ENCODE measurements around the gene THTPA.
A peak's percentile ranks its signal among the peaks of the same experiment; 100 is the strongest.
"Not testable (repeated sequence)": the region's sequence is repeated elsewhere in the genome, so short reads cannot be mapped to it uniquely, and the experiment has no call there.

The THTPA gene

GRCh38 chr14:23588884-23589598 lies 33.0 kb downstream of the THTPA start:
- peak; percentile 40 for DNase-seq (ENCODE audit: low read depth)
- TF ChIP-seq CTCF (IDR thresholded peaks at IDR 0.05; ENCODE audit: control insufficient read depth, insufficient read depth, low read depth, low read length, missing control alignments) = peak; percentile 80
- no peak overlapping the region for H3K4me3 ChIP-seq (ENCODE audit: control insufficient read depth, low read depth, low read length)

GRCh38 chr14:23589606-23590005 lies 33.5 kb downstream of the THTPA start:
- no peak for DNase-seq (ENCODE audit: low read depth)
- no peak for TF ChIP-seq CTCF (IDR thresholded peaks at IDR 0.05; ENCODE audit: control insufficient read depth, insufficient read depth, low read depth, low read length, missing control alignments)
- H3K4me3 ChIP-seq (ENCODE audit: control insufficient read depth, low read depth, low read length) = no peak overlapping the region

GRCh38 chr14:23590198-23590597 lies 34.1 kb downstream of the THTPA start:
- no peak overlapping the region for H3K4me3 ChIP-seq (ENCODE audit: control insufficient read depth, low read depth, low read length)
- TF ChIP-seq CTCF (IDR thresholded peaks at IDR 0.05; ENCODE audit: control insufficient read depth, insufficient read depth, low read depth, low read length, missing control alignments) = no peak
- no peak for DNase-seq (ENCODE audit: low read depth)

- not testable (repeated sequence) for DNase-seq (ENCODE audit: low read depth); H3K4me3 ChIP-seq (ENCODE audit: control insufficient read depth, low read depth, low read length)
Measured at GRCh38 chr14:23594191-23594590, 38.1 kb downstream of the THTPA start.

GRCh38 chr14:23600322-23600707 lies 44.2 kb downstream of the THTPA start:
- no peak for TF ChIP-seq CTCF (IDR thresholded peaks at IDR 0.05; ENCODE audit: control insufficient read depth, insufficient read depth, low read depth, low read length, missing control alignments)
- no peak overlapping the region for H3K4me3 ChIP-seq (ENCODE audit: control insufficient read depth, low read depth, low read length)
- no peak for DNase-seq (ENCODE audit: low read depth)

GRCh38 chr14:23600806-23601205 lies 44.7 kb downstream of the THTPA start:
- no peak overlapping the region for H3K4me3 ChIP-seq (ENCODE audit: control insufficient read depth, low read depth, low read length)
- no peak for DNase-seq (ENCODE audit: low read depth)
- TF ChIP-seq CTCF (IDR thresholded peaks at IDR 0.05; ENCODE audit: control insufficient read depth, insufficient read depth, low read depth, low read length, missing control alignments) = no peak

- TF ChIP-seq CTCF (IDR thresholded peaks at IDR 0.05; ENCODE audit: control insufficient read depth, insufficient read depth, low read depth, low read length, missing control alignments) = no peak
- DNase-seq (ENCODE audit: low read depth) = no peak
- no peak overlapping the region for H3K4me3 ChIP-seq (ENCODE audit: control insufficient read depth, low read depth, low read length)
Measured at GRCh38 chr14:23601424-23601823, 45.4 kb downstream of the THTPA start.
